ENCODE results near the gene ZSCAN18.

Gene ZSCAN18

DNA sequence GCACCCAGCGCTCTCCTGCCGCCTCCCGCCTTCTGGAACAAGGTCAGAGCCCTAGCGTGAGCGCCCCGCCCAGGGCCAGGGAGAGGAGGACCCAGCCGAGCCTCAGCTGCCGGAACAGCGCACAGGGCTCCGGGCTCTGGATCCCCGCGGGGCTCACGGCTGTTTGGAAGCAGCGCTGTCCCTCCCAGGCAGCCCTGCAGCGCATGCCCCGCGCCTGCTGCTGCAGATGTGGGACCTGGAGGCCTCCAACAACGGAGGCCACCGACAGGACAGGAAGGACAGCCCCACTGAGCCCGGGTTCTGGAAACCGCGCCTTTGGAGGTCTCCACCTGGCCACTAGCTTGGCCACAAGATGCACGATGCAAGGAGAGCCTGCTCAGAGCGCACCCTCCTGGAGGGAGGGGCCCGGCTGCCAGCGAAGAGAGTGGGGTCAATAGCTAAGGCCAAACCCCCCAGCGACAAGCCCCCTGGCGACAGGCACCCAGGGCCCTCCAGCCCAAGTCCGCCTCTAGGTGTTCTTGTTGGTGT, 12.6 kb downstream of the ZSCAN18 start:
- DNase-seq: no peak

DNA sequence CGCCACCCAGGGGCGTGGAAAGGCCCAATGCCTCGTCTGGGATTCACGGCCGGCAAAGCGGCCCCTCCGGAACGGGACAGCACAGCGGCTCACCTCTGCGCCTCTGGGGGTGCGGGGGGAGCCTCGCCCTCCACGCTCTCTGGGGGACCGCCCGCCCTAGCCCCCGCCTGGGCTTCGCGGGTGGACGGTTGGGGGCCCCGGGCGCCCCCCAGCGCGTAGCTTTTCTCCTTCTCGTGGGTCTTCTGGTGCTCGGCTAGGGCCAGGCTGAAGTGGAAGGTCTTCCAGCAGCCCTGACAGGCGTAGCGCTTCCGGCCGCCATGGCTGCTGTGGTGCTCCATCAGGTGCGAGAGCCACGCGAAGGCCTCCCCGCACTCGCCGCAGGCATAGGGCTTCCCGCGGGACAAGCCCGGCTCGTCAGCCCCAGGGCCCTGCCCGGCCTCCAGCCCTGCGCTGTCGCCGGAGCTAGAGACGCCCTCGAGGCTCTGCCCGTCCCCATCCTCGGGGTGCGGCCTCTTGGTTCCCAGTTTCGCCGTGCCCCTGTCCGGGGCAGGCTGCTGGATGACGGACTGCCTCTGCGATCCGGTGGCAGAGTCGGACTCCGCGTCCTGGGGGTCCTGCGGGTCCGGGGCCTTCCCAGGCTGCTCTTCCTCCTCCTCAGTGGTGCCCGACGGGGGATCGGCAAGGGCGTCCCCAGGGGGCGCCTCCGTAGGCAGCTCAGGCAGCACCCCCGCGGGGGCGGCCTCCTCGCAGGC, 13.3 kb downstream of the ZSCAN18 start:
- no peak for DNase-seq

GRCh38 chr19:58083021-58083420, 15.0 kb downstream of the ZSCAN18 start:
- no peak for DNase-seq

DNA sequence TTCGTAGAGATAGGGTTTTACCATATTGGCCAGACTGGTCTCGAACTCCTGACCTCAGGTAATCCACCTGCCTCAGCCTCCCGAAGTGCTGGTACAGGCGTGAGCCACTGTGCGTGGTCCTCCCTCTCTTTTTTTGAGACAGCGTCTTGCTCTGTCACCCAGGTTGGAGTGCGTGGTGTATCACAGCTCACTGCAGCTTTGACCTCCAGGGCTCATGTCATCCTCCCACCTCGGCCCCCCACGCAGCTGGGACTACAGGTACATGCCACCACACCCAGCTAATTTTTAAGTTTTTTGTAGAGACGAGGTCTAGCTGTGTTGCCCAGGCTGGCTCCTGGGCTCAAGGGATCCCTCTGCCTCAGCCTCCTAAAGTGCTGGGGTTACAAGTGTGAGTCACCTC, 18.2 kb downstream of the ZSCAN18 start:
- no peak for DNase-seq

DNA sequence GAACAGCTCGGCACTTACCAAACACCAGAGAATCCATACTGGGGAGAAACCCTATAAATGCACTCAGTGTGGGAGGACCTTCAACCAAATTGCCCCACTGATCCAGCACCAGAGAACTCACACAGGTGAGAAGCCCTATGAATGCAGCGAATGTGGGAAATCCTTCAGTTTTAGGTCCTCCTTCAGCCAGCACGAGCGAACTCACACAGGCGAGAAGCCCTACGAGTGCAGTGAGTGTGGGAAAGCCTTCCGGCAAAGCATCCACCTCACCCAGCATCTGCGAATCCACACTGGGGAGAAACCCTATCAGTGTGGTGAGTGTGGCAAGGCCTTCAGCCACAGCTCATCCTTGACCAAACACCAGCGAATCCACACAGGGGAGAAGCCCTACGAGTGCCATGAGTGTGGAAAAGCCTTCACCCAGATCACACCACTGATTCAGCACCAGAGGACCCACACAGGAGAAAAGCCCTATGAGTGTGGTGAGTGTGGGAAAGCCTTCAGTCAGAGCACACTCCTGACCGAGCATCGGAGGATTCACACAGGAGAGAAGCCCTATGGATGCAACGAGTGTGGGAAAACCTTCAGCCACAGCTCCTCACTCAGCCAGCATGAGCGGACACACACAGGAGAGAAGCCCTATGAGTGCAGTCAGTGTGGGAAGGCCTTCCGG, 30.7 kb downstream of the ZSCAN18 start:
- DNase-seq: no peak

- DNase-seq: no peak
These were observed 34.3 kb downstream of the ZSCAN18 start for GRCh38 chr19:58063712-58064111.

DNA sequence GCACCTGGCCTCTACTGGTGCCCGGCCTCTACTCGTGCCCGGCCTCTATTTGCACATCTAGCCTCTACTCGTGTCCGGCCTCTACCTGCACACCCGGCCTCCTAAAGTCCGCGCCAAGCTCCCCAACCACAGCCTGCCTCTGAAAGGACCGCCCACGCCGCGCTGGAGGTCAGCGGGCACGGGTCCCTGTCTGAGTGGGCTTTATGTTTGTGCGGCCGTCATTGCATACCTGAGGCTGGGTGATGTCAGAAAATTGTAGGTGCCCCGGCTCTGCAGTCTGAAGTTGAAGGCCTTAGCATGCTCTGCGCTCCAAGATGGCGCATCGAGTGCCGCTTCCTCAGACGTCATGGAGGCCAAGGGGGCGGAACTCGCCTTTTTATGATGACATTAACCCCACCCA, 37.8 kb downstream of the ZSCAN18 start:
- no peak for DNase-seq

- DNase-seq: no peak
These were observed 38.4 kb downstream of the ZSCAN18 start for GRCh38 chr19:58059671-58060078.

DNA sequence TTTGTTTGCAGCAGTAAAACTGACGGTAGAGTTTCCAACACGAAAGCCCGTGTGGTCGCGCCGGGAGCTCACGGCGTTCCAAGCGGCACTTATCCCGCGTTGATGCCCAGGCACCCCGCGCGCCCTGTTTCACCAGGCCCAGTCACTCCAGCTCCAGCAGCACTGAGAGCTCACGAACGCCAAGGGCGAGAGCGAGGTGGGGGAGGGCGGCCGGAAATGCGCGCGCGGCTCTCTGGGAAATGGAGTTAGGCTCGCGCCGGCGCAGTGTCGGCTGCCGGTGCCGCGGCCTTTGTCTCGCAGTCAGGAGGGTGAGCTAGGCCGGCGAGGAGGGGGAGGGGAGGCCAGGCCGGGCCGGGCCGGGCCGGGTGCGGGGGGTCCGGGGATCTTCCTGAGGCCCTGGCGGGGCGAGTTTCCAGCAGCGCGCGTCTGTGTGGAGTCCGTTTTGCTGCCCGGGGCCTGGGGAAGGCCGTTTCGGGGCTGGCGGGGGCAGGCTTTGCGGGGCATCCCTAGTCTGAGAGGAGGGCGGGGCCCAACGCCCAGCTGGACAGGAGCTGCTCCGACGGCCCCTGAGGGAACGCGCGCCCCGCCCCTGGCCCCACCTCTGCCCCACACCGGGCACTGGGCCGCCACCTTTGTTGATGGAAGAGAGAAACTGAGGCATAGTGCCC, 38.9 kb downstream of the ZSCAN18 start, which contains the start of gene ZNF135:
Gene ZNF135, plus strand, starts transcription at position 280 of the 668 bp plus-strand sequence. CDS start 721 bp downstream, outside the sequence.
- peak; percentile 10 for DNase-seq

DNA sequence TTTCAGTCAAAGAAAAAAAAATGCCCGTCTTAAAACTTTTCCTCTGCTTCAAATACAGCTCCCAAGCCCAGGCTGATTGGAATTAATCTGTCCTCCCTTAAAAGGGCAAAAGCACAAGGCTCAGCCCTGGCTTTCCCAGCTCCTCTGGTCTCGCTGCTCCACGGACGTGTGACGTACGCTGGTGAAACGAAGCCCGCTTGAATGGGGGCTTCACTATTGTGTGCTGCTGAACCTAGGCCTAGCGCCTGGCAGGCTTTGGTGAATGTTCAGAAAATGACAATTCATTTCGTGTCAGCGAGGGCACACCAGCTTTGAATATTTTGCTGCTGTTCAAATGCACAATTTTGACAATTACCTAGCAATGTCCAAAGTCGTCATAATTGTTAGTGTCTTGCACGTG, 39.6 kb downstream of the ZSCAN18 start:
- DNase-seq: no peak

- no peak for DNase-seq
These were observed 41.2 kb downstream of the ZSCAN18 start for GRCh38 chr19:58056861-58057260.

DNA sequence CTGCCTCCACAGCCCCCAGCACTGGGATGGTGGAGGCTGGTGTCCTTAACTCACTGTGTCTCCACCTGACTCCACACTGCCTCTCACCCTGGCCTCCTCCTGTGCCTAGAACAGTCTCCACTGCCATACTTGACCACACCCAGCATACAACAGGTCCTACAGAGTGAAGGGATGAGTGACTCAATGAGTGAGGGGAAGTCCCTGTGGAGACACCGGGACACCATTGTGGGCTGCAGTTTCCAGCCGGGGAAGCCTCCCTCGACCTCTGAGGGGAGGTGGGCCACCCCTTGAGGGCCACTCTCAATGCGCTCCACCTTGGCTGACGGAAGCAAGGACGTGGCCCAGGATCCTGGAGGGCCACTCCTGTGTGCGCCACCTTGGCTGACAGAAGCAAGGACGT, 41.8 kb downstream of the ZSCAN18 start:
- DNase-seq: no peak

DNA sequence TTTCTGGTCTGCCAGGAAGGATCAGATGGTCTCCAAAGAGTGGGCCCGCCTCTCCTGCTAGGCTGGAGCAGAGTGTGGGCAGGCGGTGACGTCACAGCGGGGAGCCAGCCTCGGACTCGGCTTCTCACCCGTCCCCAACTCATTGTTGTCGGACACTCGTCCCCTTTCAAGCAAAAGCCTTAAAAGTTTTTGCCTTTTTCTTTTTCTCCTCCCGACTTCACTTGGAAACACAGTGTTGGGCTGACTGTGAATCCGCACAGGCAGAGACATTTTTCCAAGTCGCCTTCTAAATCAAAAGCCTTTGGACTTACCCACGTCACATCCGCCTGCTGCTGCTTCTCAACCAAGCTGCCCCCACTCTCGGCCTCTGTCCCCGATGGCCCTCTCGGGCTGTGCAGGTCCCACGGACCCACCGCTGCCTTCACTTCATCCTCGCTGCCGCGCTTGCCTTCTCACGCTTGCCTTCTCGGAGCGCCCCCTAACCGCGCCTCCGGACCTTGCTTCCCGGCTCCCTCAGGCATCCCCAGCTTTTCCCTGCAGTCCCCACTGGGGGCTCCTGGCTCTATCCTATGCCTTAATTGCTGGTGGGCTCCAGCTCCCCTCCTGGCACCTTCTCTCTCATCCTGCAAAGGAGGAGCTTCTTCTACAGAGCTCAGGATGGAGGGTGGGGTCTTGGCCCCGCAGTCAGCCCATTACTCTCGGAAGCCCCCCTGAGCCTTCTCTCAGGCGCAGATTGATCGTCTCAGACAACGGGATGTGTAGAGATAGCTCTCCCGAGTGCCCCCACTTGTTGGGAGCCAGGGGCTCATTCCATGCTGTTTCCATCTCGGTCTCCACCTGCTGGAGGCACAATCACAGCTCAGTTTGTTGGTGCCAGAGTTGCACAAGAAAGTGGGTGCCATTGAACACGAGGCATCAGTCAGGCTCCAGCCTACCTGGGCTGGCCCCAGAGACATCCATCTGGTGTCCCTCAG, 42.8 kb downstream of the ZSCAN18 start:
- DNase-seq: no peak

DNA sequence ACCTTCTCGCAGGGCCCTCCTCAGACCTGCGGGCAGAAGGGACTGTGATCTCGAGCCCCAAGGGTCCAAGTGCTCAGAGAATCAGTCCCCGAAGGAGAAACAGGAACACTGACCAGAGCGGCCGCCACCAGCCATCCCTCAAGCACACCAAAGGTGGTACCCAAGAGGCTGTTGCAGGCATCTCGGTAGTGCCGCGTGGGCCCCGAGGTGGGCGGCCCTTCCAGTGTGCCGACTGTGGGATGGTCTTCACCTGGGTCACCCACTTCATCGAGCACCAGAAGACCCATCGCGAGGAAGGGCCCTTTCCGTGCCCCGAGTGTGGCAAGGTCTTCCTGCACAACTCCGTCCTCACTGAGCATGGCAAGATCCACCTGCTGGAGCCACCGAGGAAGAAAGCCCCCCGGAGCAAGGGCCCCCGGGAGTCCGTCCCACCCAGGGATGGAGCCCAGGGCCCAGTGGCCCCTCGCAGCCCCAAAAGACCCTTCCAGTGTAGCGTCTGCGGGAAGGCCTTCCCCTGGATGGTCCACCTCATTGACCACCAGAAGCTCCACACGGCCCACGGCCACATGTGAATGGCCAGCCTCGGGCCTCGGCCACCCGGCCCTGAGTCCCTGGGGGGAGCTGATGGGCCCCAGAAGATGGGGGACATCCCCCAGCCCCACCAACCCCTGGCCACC, 44.4 kb downstream of the ZSCAN18 start:
- no peak for DNase-seq

DNA sequence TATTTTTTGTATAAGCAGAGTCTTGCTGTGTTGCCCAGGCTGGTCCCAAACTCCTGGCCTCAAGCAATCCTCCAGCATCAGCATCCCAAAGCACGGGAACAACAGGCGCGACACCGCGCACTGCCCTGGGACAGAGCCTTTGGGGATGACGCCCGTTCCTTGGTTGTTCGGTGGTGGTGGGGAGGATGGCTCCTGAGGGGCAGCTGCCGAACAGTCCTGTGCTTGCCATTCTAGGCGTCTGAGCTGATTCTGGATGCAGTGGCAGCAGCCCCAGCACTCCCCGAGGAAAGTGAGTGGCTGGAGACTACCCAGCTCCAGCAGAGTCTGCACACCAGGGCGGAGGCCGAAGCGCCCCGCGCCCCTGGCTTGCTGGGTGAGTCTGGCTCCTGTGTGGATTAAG, 45.8 kb downstream of the ZSCAN18 start:
- DNase-seq: no peak

- no peak for DNase-seq
These were observed 50.4 kb downstream of the ZSCAN18 start for GRCh38 chr19:58047672-58048071.

GRCh38 chr19:58046856-58047255, 51.2 kb downstream of the ZSCAN18 start:
- DNase-seq: no peak

DNA sequence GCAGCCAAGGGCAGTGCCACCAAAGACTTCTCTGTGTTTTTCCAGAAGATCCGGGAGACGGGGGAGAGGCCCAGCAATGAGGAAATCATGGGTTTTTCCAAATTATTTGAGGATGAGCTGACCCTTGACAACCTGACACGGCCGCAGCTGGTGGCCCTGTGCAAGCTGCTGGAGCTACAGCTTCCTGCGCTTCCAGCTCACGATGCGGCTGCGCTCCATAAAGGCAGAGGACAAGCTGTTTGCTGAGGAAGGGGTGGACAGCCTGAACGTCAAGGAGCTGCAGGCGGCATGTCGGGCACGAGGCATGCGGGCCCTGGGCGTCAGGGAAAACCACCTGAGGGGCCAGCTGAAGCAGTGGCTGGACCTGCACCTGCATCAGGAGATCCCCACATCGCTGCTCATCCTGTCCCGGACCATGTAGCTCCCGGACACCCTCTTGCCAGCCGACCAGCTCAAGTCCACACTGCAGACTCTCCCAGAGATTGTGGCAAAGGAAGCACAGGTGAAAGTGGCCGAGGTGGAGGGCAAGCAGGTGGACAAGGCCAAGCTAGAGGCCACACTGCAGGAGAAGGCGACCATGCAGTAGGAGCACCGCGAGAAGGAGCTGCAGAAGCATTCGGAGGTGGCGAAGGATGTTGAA, 52.5 kb downstream of the ZSCAN18 start:
- no peak for DNase-seq

GRCh38 chr19:58044886-58045285, 53.1 kb downstream of the ZSCAN18 start:
- no peak for DNase-seq

DNA sequence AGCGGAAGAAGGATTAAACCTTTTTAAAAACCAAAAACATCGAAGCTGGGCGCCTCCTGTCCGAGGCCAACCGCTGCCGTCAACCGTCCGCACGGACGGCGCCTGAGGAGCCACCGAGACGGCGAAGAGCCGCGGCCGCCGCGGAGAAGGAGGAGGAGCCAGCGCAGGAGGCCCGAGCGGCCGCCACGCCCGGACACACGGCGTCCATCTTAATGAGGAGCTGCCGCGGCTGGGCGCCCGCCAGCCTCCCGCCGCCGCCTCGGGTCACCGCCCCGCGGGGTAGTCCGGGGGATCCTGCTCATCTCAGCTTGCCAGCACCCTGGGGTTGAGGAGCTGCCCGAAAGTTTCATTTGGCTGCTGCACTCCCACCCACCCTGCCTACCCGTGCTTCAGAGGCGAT, 53.6 kb downstream of the ZSCAN18 start:
- no peak for DNase-seq
